ENCODE data around the gene NTNG1.

The NTNG1 gene

GRCh38 chr1:107526524-107527198 lies 385.8 kb downstream of the NTNG1 start:
- Histone ChIP-seq H3K4me2 (ENCODE audit: insufficient read depth, low read length) (no peak overlapping the region), H3K9me3 (ENCODE audit: insufficient read depth, low read length, severe bottlenecking) (no peaks in the 10 kb centered on the region), H3K4me1 (ENCODE audit: insufficient read depth, low read length) (peaks cover 27% of the 10 kb centered on the region), H3K27ac (ENCODE audit: low read length) (no peak overlapping the region), H3K4me3 (ENCODE audit: low read depth in 1 of 2, low read length in 2 of 2) (no peak overlapping the region), H3K9ac (ENCODE audit: low read depth, low read length) (no peak overlapping the region), H4K20me1 (ENCODE audit: insufficient read depth, low read length) (no peaks in the 10 kb centered on the region), H3K79me2 (ENCODE audit: insufficient read depth, low read length) (no peaks in the 10 kb centered on the region), H2AFZ (ENCODE audit: low read depth, low read length) (no peak overlapping the region), H3K27me3 (ENCODE audit: insufficient read depth, low read length, poor library complexity) (no peaks in the 10 kb centered on the region), H3K36me3 (ENCODE audit: insufficient read depth, low read length) (no peaks in the 10 kb centered on the region)
- ATAC-seq (ENCODE audit: insufficient read depth, low read depth) (peak; percentile 53; the same call in 2 of the 3 replicates), DNase-seq (peak; percentile 28)
- no peak for TF ChIP-seq CTCF (IDR thresholded peaks at IDR 0.05; ENCODE audit: borderline replicate concordance, extremely low read depth, low read length, poor library complexity, severe bottlenecking)
- no peak for TF ChIP-seq EZH2 (IDR thresholded peaks at IDR 0.05; ENCODE audit: borderline replicate concordance, low read depth, low read length, severe bottlenecking)

GRCh38 chr1:107529511-107530149 lies 388.8 kb downstream of the NTNG1 start:
- Histone ChIP-seq H3K79me2 (ENCODE audit: insufficient read depth, low read length) (no peaks in the 10 kb centered on the region), H3K4me2 (ENCODE audit: insufficient read depth, low read length) (no peak overlapping the region), H3K27me3 (ENCODE audit: insufficient read depth, low read length, poor library complexity) (no peaks in the 10 kb centered on the region), H4K20me1 (ENCODE audit: insufficient read depth, low read length) (no peaks in the 10 kb centered on the region), H3K9ac (ENCODE audit: low read depth, low read length) (no peak overlapping the region), H2AFZ (ENCODE audit: low read depth, low read length) (no peak overlapping the region), H3K36me3 (ENCODE audit: insufficient read depth, low read length) (no peaks in the 10 kb centered on the region), H3K9me3 (ENCODE audit: insufficient read depth, low read length, severe bottlenecking) (no peaks in the 10 kb centered on the region), H3K4me1 (ENCODE audit: insufficient read depth, low read length) (peaks cover 27% of the 10 kb centered on the region), H3K27ac (ENCODE audit: low read length) (no peak overlapping the region), H3K4me3 (ENCODE audit: low read depth in 1 of 2, low read length in 2 of 2) (no peak overlapping the region)
- DNase-seq = peak; percentile 57
- peak; percentile 96 for TF ChIP-seq CTCF (IDR thresholded peaks at IDR 0.05; ENCODE audit: borderline replicate concordance, extremely low read depth, low read length, poor library complexity, severe bottlenecking)
- TF ChIP-seq EZH2 (IDR thresholded peaks at IDR 0.05; ENCODE audit: borderline replicate concordance, low read depth, low read length, severe bottlenecking) = no peak
- ATAC-seq (ENCODE audit: insufficient read depth, low read depth) = peak; percentile 92

GRCh38 chr1:107530543-107530942 lies 389.7 kb downstream of the NTNG1 start:
- no peak overlapping the region for H3K27ac ChIP-seq (ENCODE audit: low read length)
- H3K4me1 ChIP-seq (ENCODE audit: insufficient read depth, low read length) = peaks cover 19% of the 10 kb centered on the region
- no peak for DNase-seq
- H3K79me2 ChIP-seq (ENCODE audit: insufficient read depth, low read length) = no peaks in the 10 kb centered on the region
- no peaks in the 10 kb centered on the region for H3K9me3 ChIP-seq (ENCODE audit: insufficient read depth, low read length, severe bottlenecking)
- no peak overlapping the region for H3K9ac ChIP-seq (ENCODE audit: low read depth, low read length)
- no peak overlapping the region for H3K4me2 ChIP-seq (ENCODE audit: insufficient read depth, low read length)
- no peaks in the 10 kb centered on the region for H3K36me3 ChIP-seq (ENCODE audit: insufficient read depth, low read length)
- H2AFZ ChIP-seq (ENCODE audit: low read depth, low read length) = no peak overlapping the region
- TF ChIP-seq CTCF (IDR thresholded peaks at IDR 0.05; ENCODE audit: borderline replicate concordance, extremely low read depth, low read length, poor library complexity, severe bottlenecking) = no peak
- no peak for TF ChIP-seq EZH2 (IDR thresholded peaks at IDR 0.05; ENCODE audit: borderline replicate concordance, low read depth, low read length, severe bottlenecking)
- H4K20me1 ChIP-seq (ENCODE audit: insufficient read depth, low read length) = no peaks in the 10 kb centered on the region
- ATAC-seq (ENCODE audit: insufficient read depth, low read depth) = no peak
- H3K4me3 ChIP-seq (ENCODE audit: low read depth in 1 of 2, low read length in 2 of 2) = no peak overlapping the region
- H3K27me3 ChIP-seq (ENCODE audit: insufficient read depth, low read length, poor library complexity) = no peaks in the 10 kb centered on the region

Data from DND-41 (cell line).